GM23248 (cell line): ENCODE measurements around the gene ANTXR2. TPM values are rescaled to one million over a fixed set of nuclear protein-coding genes. Genes with fewer than 3 reads are reported as not detected.

ENCODE experiments used
- DNase-seq: peaks from one replicate; pipeline ENCODE4 v3.0.0-alpha.2; 2015
- H2AFZ ChIP-seq: fragments of 200-600 bp; sonication (generic); 2 replicates; pipeline ENCODE4 v1.6.1; 2016; ENCODE audit warnings: antibody characterized with exemption
- H3F3A ChIP-seq: fragments of 200-600 bp; sonication (generic); 2 replicates; pipeline ENCODE4 v1.6.1; 2016; ENCODE audit warnings: mild to moderate bottlenecking, antibody characterized with exemption, mixed run types; ENCODE audit not compliant: insufficient read depth
- H3K27ac ChIP-seq: fragments of 200-600 bp; sonication (generic); 2 replicates; pipeline ENCODE4 v1.5.1; 2016; ENCODE audit warnings: mild to moderate bottlenecking
- H3K27me3 ChIP-seq: fragments of 200-600 bp; sonication (generic); replicated peaks from 2 replicates; pipeline ENCODE4 v1.6.1; 2016; ENCODE audit warnings: mild to moderate bottlenecking; ENCODE audit not compliant: insufficient read depth
- H3K36me3 ChIP-seq: fragments of 200-600 bp; sonication (generic); 2 replicates; pipeline ENCODE4 v1.6.1; 2016; ENCODE audit warnings: low read depth, mild to moderate bottlenecking
- H3K4me1 ChIP-seq: fragments of 200-600 bp; sonication (generic); 2 replicates; pipeline ENCODE4 v1.6.1; 2016; ENCODE audit warnings: mild to moderate bottlenecking; ENCODE audit not compliant: insufficient read depth
- H3K4me2 ChIP-seq: fragments of 200-600 bp; sonication (generic); one replicate; pipeline ENCODE4 v1.6.1; 2016; ENCODE audit warnings: mild to moderate bottlenecking; ENCODE audit not compliant: unreplicated experiment
- H3K4me3 ChIP-seq: fragments of 200-600 bp; sonication (generic); 2 replicates; pipeline ENCODE4 v1.5.1; 2016; ENCODE audit warnings: mild to moderate bottlenecking
- H3K79me2 ChIP-seq: fragments of 200-600 bp; sonication (generic); 2 replicates; pipeline ENCODE4 v1.6.1; 2016; ENCODE audit warnings: mild to moderate bottlenecking; ENCODE audit not compliant: insufficient read depth
- H3K9ac ChIP-seq: fragments of 200-600 bp; sonication (generic); 2 replicates; pipeline ENCODE4 v1.6.1; 2016; ENCODE audit warnings: mild to moderate bottlenecking
- H3K9me2 ChIP-seq: fragments of 200-600 bp; sonication (generic); 2 replicates; pipeline ENCODE4 v1.6.1; 2016; ENCODE audit warnings: mixed run types, mild to moderate bottlenecking, moderate library complexity; ENCODE audit not compliant: insufficient read depth
- H3K9me3 ChIP-seq: fragments of 200-600 bp; sonication (generic); one replicate; pipeline ENCODE4 v1.6.1; 2017; ENCODE audit warnings: low read depth
- H4K20me1 ChIP-seq: fragments of 200-600 bp; sonication (generic); 2 replicates; pipeline ENCODE4 v1.6.0; 2016; ENCODE audit not compliant: insufficient read depth
- EZH2 ChIP-seq: fragments of 200-600 bp; sonication (generic); IDR thresholded peaks from 2 replicates; pipeline ENCODE4 v1.6.1; 2018; ENCODE audit warnings: antibody characterized with exemption, mild to moderate bottlenecking; ENCODE audit not compliant: insufficient read depth, poor library complexity, severe bottlenecking
- EZH2phosphoT487 ChIP-seq: fragments of 200-600 bp; sonication (generic); IDR thresholded peaks from 2 replicates; pipeline ENCODE4 v1.6.1; 2018; ENCODE audit warnings: antibody characterized with exemption, moderate library complexity, mild to moderate bottlenecking, low read depth; ENCODE audit not compliant: insufficient read depth
- WGBS, 2 experiments: methylation state at CpG; one replicate each; pipeline ENCODE4 v1.1.6; 2015 to 2017; ENCODE audit warnings: low lambda C conversion rate in 2 of 2, low coverage in 1 of 2; ENCODE audit errors: missing lambda C conversion rate in 2 of 2; 5-methylcytosine and 5-hydroxymethylcytosine counted together
- in situ Hi-C: fragments of 300-500 bp; cut with MboI; formaldehyde crosslinking; loops from 2 replicates; pipeline ENCODE4 v1.15.0; 2020
- polyA plus RNA-seq: library from polyadenylated mRNA; unstranded; fragments of >200 nt; fragmentation: Nextera tagmentation; extraction: Ambion mirVana; gene quantifications from 2 replicates; pipeline ENCODE4 v1.2.1, GENCODE V29; 2016
- total RNA-seq: library from RNA; depleted of rRNA; stranded (reverse); fragments of >200 nt; shearing (Covaris generic); gene quantifications from 2 replicates; pipeline ENCODE4 v1.2.3, GENCODE V29; 2014

ANTXR2 gene
- total and polyA plus RNA-seq, 2 experiments from 2014 or later, result 77.2 to 87.5 TPM

- Histone ChIP-seq H3K9me3 (no peaks in the 10 kb centered on the region), H3K79me2 (no peaks in the 10 kb centered on the region), H3K27me3 (no peaks in the 10 kb centered on the region), H3K4me2 (no peak overlapping the region), H2AFZ (no peak overlapping the region), H3K36me3 (no peaks in the 10 kb centered on the region), H3K27ac (no peak overlapping the region), H3K4me3 (no peak overlapping the region), H3F3A (peaks cover 11% of the 10 kb centered on the region), H3K9me2 (no peaks in the 10 kb centered on the region), H3K9ac (no peak overlapping the region), H4K20me1 (no peaks in the 10 kb centered on the region), H3K4me1 (peaks cover 13% of the 10 kb centered on the region)
- in situ Hi-C loops, result no loop called here
- no peak for TF ChIP-seq EZH2phosphoT487
- 85 to 91% methylated on average over 3 of the region's 3 CpGs for WGBS, 2 experiments
- DNase-seq, result no peak
These were observed 210.2 kb downstream of the ANTXR2 start for GRCh38 chr4:79862821-79863220.

- in situ Hi-C loops, result no loop called here
- no peaks in the 10 kb centered on the region for H3K9me2 ChIP-seq
- H2AFZ ChIP-seq, result no peak overlapping the region
- WGBS, 2 experiments, result 61 to 65% methylated on average over 1 of the region's 1 CpG
- no peak for TF ChIP-seq EZH2
- no peak for DNase-seq
- no peaks in the 10 kb centered on the region for H4K20me1 ChIP-seq
- no peak overlapping the region for H3K27ac ChIP-seq
- H3F3A ChIP-seq, result 0 out of 2 replicates have a peak, but pooled peaks cover 10% of the 10 kb centered on the region
- H3K27me3 ChIP-seq, result no peaks in the 10 kb centered on the region
- no peaks in the 10 kb centered on the region for H3K9me3 ChIP-seq
- H3K4me1 ChIP-seq, result peaks cover 14% of the 10 kb centered on the region
- no peaks in the 10 kb centered on the region for H3K36me3 ChIP-seq
- no peaks in the 10 kb centered on the region for H3K79me2 ChIP-seq
- H3K4me2 ChIP-seq, result no peak overlapping the region
- H3K9ac ChIP-seq, result no peak overlapping the region
- H3K4me3 ChIP-seq, result no peak overlapping the region
These were observed 215.2 kb downstream of the ANTXR2 start for GRCh38 chr4:79857811-79858210.

GRCh38 chr4:79856196-79856595 lies 216.8 kb downstream of the ANTXR2 start:
- in situ Hi-C loops, result no loop called here
- 81 to 83% methylated on average over 3 of the region's 3 CpGs for WGBS, 2 experiments

DNA sequence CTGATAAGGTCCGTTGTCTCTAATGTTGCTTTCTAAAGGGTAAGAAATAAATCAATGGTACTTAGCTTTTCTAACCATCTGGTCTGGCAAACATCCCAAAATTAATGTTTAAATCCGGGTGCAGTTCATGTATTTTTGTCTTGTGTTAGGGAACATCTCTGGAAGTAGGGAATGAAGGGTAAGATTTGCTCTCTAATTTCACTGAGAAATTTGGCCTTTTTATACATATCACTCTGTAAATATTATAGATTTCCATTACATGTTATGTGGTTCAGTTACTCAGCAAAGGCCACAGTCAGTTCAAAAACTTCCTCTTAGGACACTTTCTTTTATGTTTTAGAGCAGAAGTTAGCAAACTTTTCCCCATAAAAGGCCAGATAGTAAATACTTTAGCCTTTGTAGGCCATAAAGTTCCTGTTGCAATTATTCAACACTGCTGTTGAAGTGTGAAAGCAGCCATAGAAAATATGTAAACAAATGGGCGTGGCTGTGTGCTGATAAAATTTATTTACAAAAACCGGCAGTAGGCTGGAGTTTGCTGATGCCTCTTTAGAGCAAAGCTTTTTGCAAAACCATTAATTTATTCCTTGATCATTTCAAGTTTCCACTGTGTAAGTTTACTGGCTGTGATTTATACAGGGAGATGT lies 218.1 kb downstream of the ANTXR2 start:
- in situ Hi-C loops, result no loop called here
- H3K4me3 ChIP-seq, result no peak overlapping the region
- 0 out of 2 replicates have a peak, but pooled peaks cover 10% of the 10 kb centered on the region for H3F3A ChIP-seq
- H3K9ac ChIP-seq, result no peak overlapping the region
- H3K9me3 ChIP-seq, result no peaks in the 10 kb centered on the region
- DNase-seq, result peak; percentile 46
- H4K20me1 ChIP-seq, result no peaks in the 10 kb centered on the region
- 1 to 5% methylated on average over 4 of the region's 4 CpGs for WGBS, 2 experiments
- H3K27me3 ChIP-seq, result no peaks in the 10 kb centered on the region
- TF ChIP-seq EZH2phosphoT487, result no peak
- no peak for TF ChIP-seq EZH2
- no peaks in the 10 kb centered on the region for H3K9me2 ChIP-seq
- H3K4me2 ChIP-seq, result peak overlapping the region; percentile 21
- peak overlapping the region; percentile 14; the same call in 1 of the 2 replicates for H3K27ac ChIP-seq
- H3K36me3 ChIP-seq, result no peaks in the 10 kb centered on the region
- H3K4me1 ChIP-seq, result peaks cover 21% of the 10 kb centered on the region
- H2AFZ ChIP-seq, result peak overlapping the region; percentile 75
- H3K79me2 ChIP-seq, result no peaks in the 10 kb centered on the region

More at GRCh38 chr4:79856196-79856595, 216.8 kb downstream of the ANTXR2 start:
- Histone ChIP-seq H4K20me1 (no peaks in the 10 kb centered on the region), H3K9me2 (no peaks in the 10 kb centered on the region), H3K36me3 (no peaks in the 10 kb centered on the region), H3K4me3 (no peak overlapping the region), H3K27ac (no peak overlapping the region), H3K4me2 (no peak overlapping the region), H3K27me3 (no peaks in the 10 kb centered on the region), H3K4me1 (peaks cover 21% of the 10 kb centered on the region), H3K79me2 (no peaks in the 10 kb centered on the region), H3K9me3 (no peaks in the 10 kb centered on the region), H3K9ac (no peak overlapping the region), H3F3A (0 out of 2 replicates have a peak, but pooled peaks cover 10% of the 10 kb centered on the region), H2AFZ (no peak overlapping the region)
- no peak for TF ChIP-seq EZH2phosphoT487
- no peak for TF ChIP-seq EZH2
- DNase-seq, result no peak
